OCI-LY3 (cell line): Measurements from ENCODE around the gene MED4.
A peak's percentile ranks its signal among the peaks of the same experiment; 100 is the strongest.

Experiments
- H2AFZ ChIP-seq: fragments of 200-600, 300-600 bp; shearing (Covaris generic); 2 replicates; pipeline ENCODE4 v1.6.0; 2014; ENCODE audit warnings: antibody characterized with exemption, low read depth, low read length
- H3K27ac ChIP-seq: fragments of 200-600, 300-600 bp; sonication (generic); 2 replicates; pipeline ENCODE4 v1.5.1; 2014; ENCODE audit warnings: mild to moderate bottlenecking, low read length, moderate library complexity, mixed read lengths
- H3K27me3 ChIP-seq: fragments of 200-600, 300-600 bp; sonication (generic); 2 replicates; pipeline ENCODE4 v1.6.1; 2014; ENCODE audit warnings: low read depth, low read length, mixed read lengths
- H3K36me3 ChIP-seq: fragments of 200-600, 300-600 bp; sonication (generic); replicated peaks from 2 replicates; pipeline ENCODE3; 2014; ENCODE audit warnings: low read depth, low read length, mixed read lengths
- H3K4me1 ChIP-seq: fragments of 300-600, 200-600 bp; sonication (generic); 2 replicates; pipeline ENCODE4 v1.6.1; 2014; ENCODE audit warnings: low read length, mixed read lengths
- H3K4me2 ChIP-seq: fragments of 200-600, 300-600 bp; sonication (generic); 2 replicates; pipeline ENCODE4 v1.6.1; 2014; ENCODE audit warnings: low read length, mixed read lengths
- H3K4me3 ChIP-seq: fragments of 300-600, 200-600 bp; sonication (generic); 2 replicates; pipeline ENCODE4 v1.5.1; 2014; ENCODE audit warnings: antibody characterized with exemption, mild to moderate bottlenecking, low read length, moderate library complexity
- H3K79me2 ChIP-seq: fragments of 300-600, 200-600 bp; shearing (Covaris generic); 2 replicates; pipeline ENCODE4 v1.6.1; 2014; ENCODE audit warnings: mild to moderate bottlenecking, low read length, mixed read lengths
- H3K9ac ChIP-seq: fragments of 300-600, 200-600 bp; shearing (Covaris generic); 2 replicates; pipeline ENCODE4 v1.6.0; 2014; ENCODE audit warnings: mild to moderate bottlenecking, low read length, moderate library complexity
- H3K9me3 ChIP-seq: fragments of 200-600, 300-600 bp; shearing (Covaris generic); 2 replicates; pipeline ENCODE4 v1.6.1; 2014; ENCODE audit warnings: low read length, mixed read lengths; ENCODE audit not compliant: insufficient read depth
- H4K20me1 ChIP-seq: fragments of 200-600, 300-600 bp; sonication (generic); 2 replicates; pipeline ENCODE4 v1.6.1; 2016; ENCODE audit warnings: low read length, mixed read lengths; ENCODE audit not compliant: insufficient read depth
- CTCF ChIP-seq: fragments of 200-600, 300-600 bp; sonication (generic); IDR thresholded peaks from 2 replicates; pipeline ENCODE4 v1.5.1; 2014; ENCODE audit warnings: antibody characterized with exemption, low read length, low read depth
- EZH2phosphoT487 ChIP-seq: fragments of 200-600 bp; shearing (Covaris generic); IDR thresholded peaks from 2 replicates; pipeline ENCODE4 v1.6.1; 2018; ENCODE audit warnings: antibody characterized with exemption, mixed run types, low read depth

The MED4 gene

DNA sequence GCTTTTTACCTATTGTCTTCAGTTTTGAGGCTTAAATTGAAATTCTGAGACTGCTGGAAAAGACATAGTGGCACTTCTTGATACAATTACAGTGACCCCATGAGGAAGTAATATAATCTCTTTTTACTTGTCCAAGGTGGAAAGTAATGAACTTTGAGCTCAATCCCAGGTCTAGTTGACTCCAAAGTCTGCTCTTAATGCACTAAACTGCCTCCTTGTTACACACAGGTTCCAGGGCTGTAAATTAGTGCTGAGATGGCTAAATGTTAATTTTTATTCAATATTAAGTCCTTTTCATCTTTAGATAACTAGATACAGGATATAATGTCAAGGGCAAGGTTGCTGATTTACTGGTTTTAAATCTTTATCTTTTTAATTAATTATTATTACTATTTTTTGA lies 54.9 kb downstream of the MED4 start:
- H3K27me3 ChIP-seq = no peaks in the 10 kb centered on the region
- TF ChIP-seq EZH2phosphoT487 = no peak

DNA sequence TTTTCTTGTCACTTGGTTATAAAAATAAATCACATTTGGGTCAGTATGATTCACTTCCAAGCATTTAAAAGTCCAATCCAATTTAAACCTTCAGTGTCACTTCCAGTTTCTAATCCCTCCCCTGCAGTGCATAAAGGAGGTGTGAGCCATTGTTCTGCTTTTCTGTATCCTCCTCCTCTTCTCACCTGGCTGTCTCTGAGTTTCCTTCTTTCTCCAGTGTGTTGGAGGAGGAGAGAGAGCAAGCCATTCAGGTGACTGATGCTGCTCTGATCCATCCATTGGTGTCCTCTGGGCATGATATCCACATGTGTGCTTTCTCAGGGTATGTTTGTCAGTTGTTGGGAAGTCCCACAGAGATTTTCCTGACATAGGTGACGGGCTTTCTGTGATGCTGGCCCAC lies 56.1 kb downstream of the MED4 start:
- peaks cover 22% of the 10 kb centered on the region for H3K4me1 ChIP-seq
- H3K9me3 ChIP-seq = peaks cover under 1% of the 10 kb centered on the region; the same call in 1 of the 2 replicates
- no peak overlapping the region for H2AFZ ChIP-seq
- peaks cover 27% of the 10 kb centered on the region for H3K36me3 ChIP-seq
- H4K20me1 ChIP-seq = no peaks in the 10 kb centered on the region
- peak overlapping the region; percentile 67 for H3K4me2 ChIP-seq
- peaks cover 27% of the 10 kb centered on the region for H3K79me2 ChIP-seq
- H3K27me3 ChIP-seq = no peaks in the 10 kb centered on the region
- H3K9ac ChIP-seq = peak overlapping the region; percentile 83
- TF ChIP-seq CTCF (no peak), EZH2phosphoT487 (no peak)
- H3K27ac ChIP-seq = peak overlapping the region; percentile 78
- peak overlapping the region; percentile 79 for H3K4me3 ChIP-seq

More for the DNA sequence above, 54.9 kb downstream of the MED4 start:
- H3K79me2 ChIP-seq = peaks cover 31% of the 10 kb centered on the region
- no peaks in the 10 kb centered on the region for H4K20me1 ChIP-seq
- no peak overlapping the region for H3K9ac ChIP-seq
- peaks cover 29% of the 10 kb centered on the region for H3K36me3 ChIP-seq
- H3K9me3 ChIP-seq = no peaks in the 10 kb centered on the region
- H3K4me2 ChIP-seq = no peak overlapping the region
- H3K4me3 ChIP-seq = no peak overlapping the region
- no peak overlapping the region for H3K27ac ChIP-seq
- peaks cover 29% of the 10 kb centered on the region for H3K4me1 ChIP-seq
- H2AFZ ChIP-seq = no peak overlapping the region

GRCh38 chr13:48037346-48038173 lies 57.3 kb downstream of the MED4 start, which contains the start of gene NUDT15:
TSS of gene NUDT15 (plus strand) at chr13:48037726. CDS start at chr13:48037747, 21 bp downstream.
- Histone ChIP-seq H3K79me2 (peaks cover 27% of the 10 kb centered on the region), H3K9ac (peak within 1 kb of the TSS; percentile 83), H3K9me3 (peaks cover 5% of the 10 kb centered on the region; the same call in 1 of the 2 replicates), H3K36me3 (peaks cover 31% of the 10 kb centered on the region), H3K4me1 (peaks cover 17% of the 10 kb centered on the region), H4K20me1 (no peaks in the 10 kb centered on the region), H3K4me2 (peak within 1 kb of the TSS; percentile 80), H3K27me3 (no peaks in the 10 kb centered on the region), H3K27ac (peak within 1 kb of the TSS; percentile 78), H3K4me3 (peak within 1 kb of the TSS; percentile 79), H2AFZ (peak within 1 kb of the TSS; percentile 75)
- TF ChIP-seq EZH2phosphoT487 = no peak
- TF ChIP-seq CTCF = peak; percentile 98

- Histone ChIP-seq H3K9ac (no peak overlapping the region), H3K79me2 (no peaks in the 10 kb centered on the region), H3K36me3 (peaks cover 32% of the 10 kb centered on the region), H3K4me2 (no peak overlapping the region), H3K27me3 (no peaks in the 10 kb centered on the region), H3K4me1 (no peaks in the 10 kb centered on the region), H3K9me3 (peaks cover 21% of the 10 kb centered on the region; the same call in 1 of the 2 replicates), H3K27ac (no peak overlapping the region), H2AFZ (no peak overlapping the region), H3K4me3 (no peak overlapping the region), H4K20me1 (no peaks in the 10 kb centered on the region)
- TF ChIP-seq CTCF (no peak), EZH2phosphoT487 (no peak)
Observed at GRCh38 chr13:48029859-48030258, 65.0 kb downstream of the MED4 start.
